ENCODE measurements around the gene CENPI. TPM values are rescaled to one million over a fixed set of nuclear protein-coding genes. Genes with fewer than 3 reads are reported as not detected.
"Not testable (repeated sequence)": the region's sequence is repeated elsewhere in the genome, so short reads cannot be mapped to it uniquely, and the experiment has no call there.

The CENPI gene
- polyA plus RNA-seq (ENCODE audit: insufficient read length in 4 of 4) = 1 to 10 TPM; 7.5 to 8.4 (median 7.8) TPM

DNA sequence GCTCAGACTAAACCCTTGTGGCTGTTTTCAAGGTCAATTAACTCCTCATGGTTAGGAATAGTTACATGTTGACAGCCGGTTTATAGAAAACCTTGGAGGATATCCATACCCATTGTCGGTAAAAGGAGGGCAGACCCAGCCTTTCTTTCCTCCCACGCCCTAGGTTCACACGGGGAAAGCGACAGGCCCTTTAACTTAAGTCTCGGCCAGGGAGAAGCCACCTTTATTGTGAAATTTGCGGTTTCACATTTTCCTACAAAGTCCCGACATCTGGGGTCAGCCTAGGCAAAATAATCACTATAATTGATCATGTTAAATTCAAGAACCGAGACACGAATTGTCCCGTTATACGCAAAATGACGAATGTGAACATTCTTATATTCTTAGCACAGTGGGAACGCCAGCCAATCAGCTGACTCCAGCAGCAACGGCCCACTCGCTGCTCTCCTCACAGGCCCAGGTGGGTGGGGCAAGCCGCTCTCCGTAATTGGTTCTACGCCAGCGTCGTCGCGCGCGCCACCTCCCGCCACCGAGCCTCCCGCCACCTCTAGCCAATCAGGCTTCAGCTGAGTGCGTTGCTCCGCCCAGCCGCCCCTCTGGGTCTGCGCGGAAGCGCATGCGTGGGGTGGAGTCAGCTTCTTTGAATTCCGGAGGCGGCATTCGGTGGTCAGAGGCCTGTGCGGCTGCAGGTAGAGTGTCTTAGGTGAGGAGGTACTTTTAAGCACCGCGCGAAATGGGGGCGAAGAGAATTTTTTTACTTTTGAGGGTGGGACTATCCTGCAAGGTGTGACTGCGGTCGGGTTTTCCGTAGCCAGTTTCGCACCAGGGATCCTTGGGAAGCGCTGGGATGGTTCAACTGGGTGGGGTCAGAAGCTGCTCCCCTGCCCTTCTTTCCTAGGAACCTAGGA lies at the start of gene CENPI:
CENPI (plus strand) TSS at position 659 of the 908 bp plus-strand sequence. CDS start 2,867 bp downstream, outside the sequence.
- peak; percentile 72 to 80 (median 79) for DNase-seq (ENCODE audit: low read depth in 4 of 4, low spot score in 3 of 4)

DNA sequence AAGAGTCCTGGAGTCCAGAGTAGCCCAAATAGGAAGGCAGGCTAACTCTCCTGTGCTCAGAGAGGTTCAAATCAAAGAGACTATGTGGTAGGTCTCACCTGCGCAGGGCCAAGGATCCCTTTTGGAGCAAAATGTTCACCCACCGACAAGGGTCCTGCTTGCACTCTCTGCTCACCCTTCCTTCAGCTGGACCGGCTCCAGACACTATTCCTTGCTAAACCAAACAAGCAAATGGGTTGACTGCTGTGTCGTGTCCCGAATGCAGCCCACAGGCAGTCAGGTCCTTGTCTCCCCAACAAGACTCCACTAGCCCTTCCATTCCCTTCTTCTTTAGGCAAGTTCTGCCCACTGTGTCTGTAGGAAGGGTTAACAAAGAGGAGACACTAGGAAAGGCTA lies 46.9 kb upstream of the CENPI start:
- peak in 1 of 4 donors; percentile 0 for DNase-seq (ENCODE audit: low read depth in 4 of 4, low spot score in 3 of 4)

GRCh38 chrX:101051549-101052302 lies 46.3 kb upstream of the CENPI start, which contains the start of gene TRMT2B:
Gene TRMT2B (minus strand): TSS chrX:101052111. CDS start chrX:101042289, 9,822 bp downstream.
- peak; percentile 19 to 43 (median 38) for DNase-seq (ENCODE audit: low read depth in 4 of 4, low spot score in 3 of 4)

- DNase-seq (ENCODE audit: low read depth in 4 of 4, low spot score in 3 of 4) = not testable (repeated sequence)
Measured at GRCh38 chrX:101056551-101056950, 41.5 kb upstream of the CENPI start.

DNA sequence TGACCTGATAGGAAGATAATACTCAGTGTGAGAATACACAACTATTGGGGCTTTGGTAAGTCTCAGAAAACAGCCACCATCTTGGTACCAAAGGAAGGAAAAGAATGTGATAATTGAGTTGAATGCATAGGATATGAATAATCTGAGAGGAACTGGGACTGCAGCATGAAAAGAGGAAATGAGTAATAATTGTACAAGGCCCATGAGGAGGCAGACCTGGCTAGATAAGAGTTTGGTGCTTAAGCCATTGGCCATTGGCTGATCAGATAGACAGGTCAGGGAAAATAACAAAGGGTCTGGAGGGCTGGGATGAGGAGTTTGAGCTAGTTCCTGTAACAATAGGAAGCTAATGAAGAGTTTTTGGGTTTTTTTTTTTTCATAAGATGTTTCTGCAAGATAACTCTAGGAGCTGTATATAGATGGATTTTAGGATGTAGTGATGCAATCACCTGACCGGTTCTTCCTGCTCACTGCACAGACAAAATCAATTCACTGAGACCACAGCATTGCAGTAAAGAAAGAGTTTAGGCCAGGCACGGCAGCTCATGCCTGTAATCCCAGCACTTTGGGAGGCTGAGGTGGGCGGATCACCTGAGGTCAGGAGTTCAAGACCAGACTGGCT lies 40.8 kb upstream of the CENPI start:
- DNase-seq (ENCODE audit: low read depth in 4 of 4, low spot score in 3 of 4) = no peak

DNA sequence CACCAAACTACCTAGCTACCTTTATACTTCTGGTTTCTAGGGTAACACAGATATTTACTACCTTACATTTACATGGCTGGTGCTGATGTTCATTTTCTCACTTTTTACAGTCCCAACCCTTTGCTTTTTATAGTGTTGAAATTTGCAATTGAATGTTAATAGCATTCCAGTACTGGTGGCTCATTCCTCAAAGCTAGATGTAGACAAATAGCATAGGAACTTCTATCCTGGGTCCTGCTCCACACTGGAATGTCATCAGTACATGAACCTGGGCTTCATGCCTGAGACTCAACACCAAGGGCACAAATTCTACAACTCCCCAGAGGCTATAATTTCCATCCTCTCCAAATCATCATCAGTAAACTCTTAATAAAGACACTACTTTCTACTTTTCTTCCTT lies 35.8 kb upstream of the CENPI start:
- DNase-seq (ENCODE audit: low read depth in 4 of 4, low spot score in 3 of 4) = no peak

GRCh38 chrX:101071582-101071981 lies 26.4 kb upstream of the CENPI start:
- no peak for DNase-seq (ENCODE audit: low read depth in 4 of 4, low spot score in 3 of 4)

- peak in 3 of 4 donors; percentile 15 to 23 (median 18) for DNase-seq (ENCODE audit: low read depth in 4 of 4, low spot score in 3 of 4)
Measured at GRCh38 chrX:101078716-101079598, 19.0 kb upstream of the CENPI start, which contains the start of gene TMEM35A. Gene TMEM35A (plus strand): TSS chrX:101078879. CDS start chrX:101079003, 124 bp downstream.

DNA sequence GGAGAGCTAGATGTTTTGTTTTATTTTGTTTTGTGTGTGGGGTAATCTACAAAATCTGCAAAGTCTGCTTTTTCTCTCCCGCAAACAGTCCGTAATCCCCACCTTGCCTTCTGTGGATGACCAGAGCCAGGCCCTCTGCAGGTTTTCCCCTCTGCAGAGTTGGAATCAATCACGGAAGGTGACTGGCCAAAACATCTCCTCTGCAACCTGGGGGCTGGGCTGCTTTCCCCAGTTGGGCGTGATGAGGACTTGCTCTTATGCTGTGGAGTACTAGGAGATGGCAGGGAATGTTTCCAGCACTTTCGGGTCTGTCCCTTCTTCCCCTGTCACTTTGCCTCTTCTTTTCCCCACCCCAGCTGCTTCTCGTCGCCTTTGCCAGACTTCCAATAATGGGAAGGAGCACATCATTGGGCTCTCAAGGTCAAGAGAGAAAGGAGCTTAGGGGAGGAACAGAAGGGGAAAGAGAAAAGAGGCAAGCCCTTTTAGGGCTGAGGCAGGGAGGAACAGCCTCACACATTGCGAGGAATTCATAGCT lies 18.2 kb upstream of the CENPI start:
- no peak for DNase-seq (ENCODE audit: low read depth in 4 of 4, low spot score in 3 of 4)

DNA sequence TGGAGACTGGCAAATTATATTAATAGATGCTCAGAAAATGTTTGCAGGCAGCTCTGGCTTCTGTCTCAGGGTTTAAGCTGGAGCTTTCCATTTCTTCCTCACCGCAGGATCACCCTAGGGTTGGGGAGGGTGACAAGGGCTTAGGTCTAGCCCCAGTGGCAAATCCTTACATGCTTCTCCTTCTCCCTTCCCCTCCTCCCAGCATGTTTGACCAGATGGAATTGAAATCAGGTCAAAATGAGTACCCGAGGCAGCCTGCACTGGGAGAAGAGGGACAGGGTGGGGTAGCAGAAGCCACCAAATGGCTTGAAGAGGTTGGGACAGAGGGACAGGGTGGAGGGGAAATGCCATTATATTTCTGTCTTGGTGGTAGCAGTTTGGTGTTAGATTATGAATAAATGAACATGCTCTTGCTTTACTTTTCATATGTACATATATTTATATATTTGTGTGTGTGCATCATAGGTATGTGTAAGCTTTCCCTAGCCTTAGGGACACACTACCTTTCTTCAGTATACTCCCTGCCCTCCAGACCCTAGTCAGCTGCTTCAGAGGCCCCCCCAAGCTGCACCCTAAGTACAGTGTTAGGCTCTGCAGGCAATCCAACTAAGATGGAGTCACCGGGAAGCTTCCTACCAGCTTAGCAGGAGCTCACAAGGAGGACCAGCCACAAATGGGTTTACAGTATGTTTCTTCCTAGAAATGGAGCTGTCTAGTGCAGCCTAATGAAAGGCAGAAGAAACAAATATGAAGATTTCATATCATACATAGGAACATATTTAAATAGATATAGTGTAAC lies 17.5 kb upstream of the CENPI start:
- DNase-seq (ENCODE audit: low read depth in 4 of 4, low spot score in 3 of 4) = no peak

- no peak for DNase-seq (ENCODE audit: low read depth in 4 of 4, low spot score in 3 of 4)
Measured at GRCh38 chrX:101081231-101081630, 16.8 kb upstream of the CENPI start.

GRCh38 chrX:101091817-101092216 lies 6.2 kb upstream of the CENPI start:
- no peak for DNase-seq (ENCODE audit: low read depth in 4 of 4, low spot score in 3 of 4)

DNA sequence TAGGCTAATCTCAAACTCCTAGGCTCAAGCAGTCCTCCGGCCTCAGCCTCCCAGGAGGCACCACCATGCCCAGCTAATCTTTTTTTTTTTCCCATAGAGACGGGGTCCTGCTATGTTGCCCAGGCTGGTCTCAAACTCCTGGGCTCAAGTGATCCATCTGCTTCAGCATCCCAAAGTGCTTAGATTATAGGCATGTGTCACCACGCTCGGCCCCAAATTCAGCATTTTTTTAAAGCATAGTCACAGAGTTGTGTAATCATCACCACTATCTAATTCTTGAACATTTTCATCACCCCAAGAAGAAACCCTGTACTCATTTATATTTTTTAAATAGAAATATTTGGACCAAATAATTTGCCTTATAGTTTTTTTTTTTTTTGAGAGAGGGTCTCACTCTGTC lies 10.3 kb downstream of the CENPI start:
- no peak for DNase-seq (ENCODE audit: low read depth in 4 of 4, low spot score in 3 of 4)

- DNase-seq (ENCODE audit: low read depth in 4 of 4, low spot score in 3 of 4) = no peak
Measured at GRCh38 chrX:101117701-101118100, 19.7 kb downstream of the CENPI start.

- no peak for DNase-seq (ENCODE audit: low read depth in 4 of 4, low spot score in 3 of 4)
Measured at GRCh38 chrX:101136235-101136634, 38.2 kb downstream of the CENPI start.
